Skeletal muscle satellite cell (primary cell): ENCODE data around the gene KIF26B.

Experiments used
- H3K27me3 ChIP-seq: 2 replicates; pipeline ENCODE4 v1.7.0; 2013; ENCODE audit warnings: low read length; ENCODE audit not compliant: control insufficient read depth, insufficient read depth
- H3K36me3 ChIP-seq: 2 replicates; pipeline ENCODE4 v1.7.0; 2013; ENCODE audit warnings: mild to moderate bottlenecking, control low read depth, low read length; ENCODE audit not compliant: insufficient read depth
- H3K4me1 ChIP-seq: 2 replicates; pipeline ENCODE4 v1.7.0; 2013; ENCODE audit warnings: low read length; ENCODE audit not compliant: control insufficient read depth, insufficient read depth
- H3K4me2 ChIP-seq: 2 replicates; pipeline ENCODE4 v1.7.0; 2013; ENCODE audit warnings: mild to moderate bottlenecking, low read length
- H3K4me3 ChIP-seq: 2 replicates; pipeline ENCODE4 v1.7.0; 2013; ENCODE audit warnings: low read length
- H3K9ac ChIP-seq: 2 replicates; pipeline ENCODE4 v1.7.0; 2013; ENCODE audit warnings: mild to moderate bottlenecking, low read depth, low read length, moderate library complexity
- H3K9me3 ChIP-seq: replicated peaks from 2 replicates; pipeline ENCODE4 v1.7.0; 2013; ENCODE audit warnings: mild to moderate bottlenecking, control low read depth, low read length

KIF26B gene

GRCh38 chr1:245528258-245528635 is 373.5 kb downstream of the KIF26B start:
- Histone ChIP-seq H3K4me1 (no peaks in the 10 kb centered on the region), H3K27me3 (no peaks in the 10 kb centered on the region)

GRCh38 chr1:245530937-245531336 is 376.2 kb downstream of the KIF26B start:
- H3K4me2 ChIP-seq: no peak overlapping the region
- H3K27me3 ChIP-seq: no peaks in the 10 kb centered on the region
- H3K4me1 ChIP-seq: no peaks in the 10 kb centered on the region
- no peak overlapping the region for H3K4me3 ChIP-seq
- H3K9ac ChIP-seq: no peak overlapping the region
- no peaks in the 10 kb centered on the region for H3K36me3 ChIP-seq
- no peaks in the 10 kb centered on the region for H3K9me3 ChIP-seq

More at GRCh38 chr1:245528258-245528635, 373.5 kb downstream of the KIF26B start:
- Histone ChIP-seq H3K9ac (no peak overlapping the region), H3K36me3 (no peaks in the 10 kb centered on the region), H3K4me2 (no peak overlapping the region), H3K4me3 (no peak overlapping the region), H3K9me3 (no peaks in the 10 kb centered on the region)

- no peak overlapping the region for H3K9ac ChIP-seq
- no peak overlapping the region for H3K4me3 ChIP-seq
- no peaks in the 10 kb centered on the region for H3K27me3 ChIP-seq
- no peaks in the 10 kb centered on the region for H3K36me3 ChIP-seq
- H3K4me2 ChIP-seq: no peak overlapping the region
- H3K4me1 ChIP-seq: no peaks in the 10 kb centered on the region
- H3K9me3 ChIP-seq: no peaks in the 10 kb centered on the region
Measured at GRCh38 chr1:245537992-245538391, 383.2 kb downstream of the KIF26B start.

GRCh38 chr1:245538671-245539070 is 383.9 kb downstream of the KIF26B start:
- Histone ChIP-seq H3K4me3 (no peak overlapping the region), H3K9me3 (no peaks in the 10 kb centered on the region), H3K9ac (no peak overlapping the region), H3K27me3 (no peaks in the 10 kb centered on the region), H3K36me3 (no peaks in the 10 kb centered on the region), H3K4me2 (no peak overlapping the region), H3K4me1 (no peaks in the 10 kb centered on the region)

GRCh38 chr1:245541369-245541768 is 386.6 kb downstream of the KIF26B start:
- no peak overlapping the region for H3K9ac ChIP-seq
- no peaks in the 10 kb centered on the region for H3K36me3 ChIP-seq
- H3K9me3 ChIP-seq: no peaks in the 10 kb centered on the region
- H3K27me3 ChIP-seq: no peaks in the 10 kb centered on the region
- no peak overlapping the region for H3K4me2 ChIP-seq
- no peak overlapping the region for H3K4me3 ChIP-seq
- no peaks in the 10 kb centered on the region for H3K4me1 ChIP-seq

GRCh38 chr1:245542365-245542764 is 387.6 kb downstream of the KIF26B start:
- no peaks in the 10 kb centered on the region for H3K9me3 ChIP-seq
- no peaks in the 10 kb centered on the region for H3K4me1 ChIP-seq
- H3K27me3 ChIP-seq: no peaks in the 10 kb centered on the region
- H3K36me3 ChIP-seq: no peaks in the 10 kb centered on the region
- H3K9ac ChIP-seq: no peak overlapping the region
- no peak overlapping the region for H3K4me3 ChIP-seq
- H3K4me2 ChIP-seq: no peak overlapping the region

GRCh38 chr1:245544236-245544635 is 389.5 kb downstream of the KIF26B start:
- Histone ChIP-seq H3K9ac (no peak overlapping the region), H3K27me3 (no peaks in the 10 kb centered on the region), H3K9me3 (no peaks in the 10 kb centered on the region), H3K4me3 (no peak overlapping the region), H3K36me3 (no peaks in the 10 kb centered on the region), H3K4me1 (no peaks in the 10 kb centered on the region), H3K4me2 (no peak overlapping the region)

- Histone ChIP-seq H3K4me3 (no peak overlapping the region), H3K27me3 (no peaks in the 10 kb centered on the region), H3K9ac (no peak overlapping the region), H3K4me1 (no peaks in the 10 kb centered on the region), H3K36me3 (no peaks in the 10 kb centered on the region), H3K4me2 (no peak overlapping the region), H3K9me3 (no peaks in the 10 kb centered on the region)
Measured at GRCh38 chr1:245546875-245547274, 392.1 kb downstream of the KIF26B start.

- Histone ChIP-seq H3K4me1 (no peaks in the 10 kb centered on the region), H3K9ac (no peak overlapping the region), H3K4me3 (no peak overlapping the region), H3K9me3 (no peaks in the 10 kb centered on the region), H3K36me3 (no peaks in the 10 kb centered on the region), H3K4me2 (no peak overlapping the region), H3K27me3 (no peaks in the 10 kb centered on the region)
Measured at GRCh38 chr1:245549996-245550719, 395.4 kb downstream of the KIF26B start.

- Histone ChIP-seq H3K27me3 (no peaks in the 10 kb centered on the region), H3K4me2 (no peak overlapping the region), H3K36me3 (no peaks in the 10 kb centered on the region), H3K4me3 (no peak overlapping the region), H3K4me1 (no peaks in the 10 kb centered on the region), H3K9ac (no peak overlapping the region), H3K9me3 (no peaks in the 10 kb centered on the region)
Measured at GRCh38 chr1:245550720-245551043, 395.9 kb downstream of the KIF26B start.

GRCh38 chr1:245551536-245551935 is 396.8 kb downstream of the KIF26B start:
- Histone ChIP-seq H3K27me3 (no peaks in the 10 kb centered on the region), H3K4me1 (no peaks in the 10 kb centered on the region), H3K36me3 (no peaks in the 10 kb centered on the region), H3K9me3 (no peaks in the 10 kb centered on the region), H3K4me2 (no peak overlapping the region), H3K9ac (no peak overlapping the region), H3K4me3 (no peak overlapping the region)

- Histone ChIP-seq H3K4me3 (no peak overlapping the region), H3K9me3 (no peaks in the 10 kb centered on the region), H3K4me2 (no peak overlapping the region), H3K4me1 (no peaks in the 10 kb centered on the region), H3K27me3 (no peaks in the 10 kb centered on the region), H3K9ac (no peak overlapping the region), H3K36me3 (no peaks in the 10 kb centered on the region)
Measured at GRCh38 chr1:245552331-245552730, 397.5 kb downstream of the KIF26B start.
